GM12875 (cell line): Measurements from ENCODE around the gene RAB22A.

Source experiments
- H3K4me3 ChIP-seq: one replicate; pipeline ENCODE4 v1.5.1; 2011; ENCODE audit warnings: low read depth, low read length, control low read depth
- TF ChIP-seq, protein P1 (sequence below): IDR thresholded peaks from 2 replicates; pipeline ENCODE4 v1.5.1; 2011; ENCODE audit warnings: low read depth, mild to moderate bottlenecking, control low read depth, inconsistent platforms, low read length, moderate library complexity, borderline replicate concordance; ENCODE audit not compliant: insufficient read depth

Gene RAB22A

DNA sequence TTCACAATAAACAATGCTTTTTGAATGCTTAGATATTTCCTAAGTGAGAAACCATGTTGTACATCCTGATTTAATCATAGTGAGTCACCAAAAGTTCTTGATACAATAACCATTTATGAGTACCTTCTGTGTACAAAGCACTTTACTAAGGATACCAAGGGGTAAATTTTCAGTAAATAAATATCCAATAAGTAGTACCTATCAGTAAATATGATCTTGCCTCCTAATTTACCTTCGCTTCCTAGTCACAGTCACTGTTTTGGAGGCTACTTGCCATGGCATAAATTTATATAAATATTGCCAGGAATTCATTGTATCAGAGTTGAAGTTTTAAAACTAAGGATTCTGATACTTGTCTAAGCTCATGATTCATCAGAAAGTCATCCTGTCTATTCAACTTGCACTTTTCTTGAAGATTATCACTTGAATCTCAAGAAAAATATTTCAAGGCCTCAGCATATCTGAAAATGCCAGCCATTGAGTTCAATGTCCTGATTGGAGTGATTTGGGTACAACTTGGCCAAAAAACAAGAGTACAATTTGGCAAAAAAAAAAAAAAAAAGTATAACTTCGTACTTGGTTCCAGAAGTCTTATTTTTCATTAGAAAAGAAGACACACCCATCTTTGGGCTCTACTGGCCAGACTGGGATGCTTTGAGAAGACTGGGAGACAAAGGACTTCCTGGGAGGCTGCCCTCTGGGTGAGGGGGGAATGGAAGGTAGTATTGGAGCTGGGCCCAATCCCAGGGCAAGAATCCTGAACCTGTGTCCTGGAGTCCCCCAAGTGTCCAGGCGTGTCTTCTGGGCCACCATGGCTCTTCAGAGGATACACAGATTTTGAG lies 32.8 kb downstream of the RAB22A start:
- H3K4me3 ChIP-seq: no peak overlapping the region
- TF ChIP-seq, protein P1, sequence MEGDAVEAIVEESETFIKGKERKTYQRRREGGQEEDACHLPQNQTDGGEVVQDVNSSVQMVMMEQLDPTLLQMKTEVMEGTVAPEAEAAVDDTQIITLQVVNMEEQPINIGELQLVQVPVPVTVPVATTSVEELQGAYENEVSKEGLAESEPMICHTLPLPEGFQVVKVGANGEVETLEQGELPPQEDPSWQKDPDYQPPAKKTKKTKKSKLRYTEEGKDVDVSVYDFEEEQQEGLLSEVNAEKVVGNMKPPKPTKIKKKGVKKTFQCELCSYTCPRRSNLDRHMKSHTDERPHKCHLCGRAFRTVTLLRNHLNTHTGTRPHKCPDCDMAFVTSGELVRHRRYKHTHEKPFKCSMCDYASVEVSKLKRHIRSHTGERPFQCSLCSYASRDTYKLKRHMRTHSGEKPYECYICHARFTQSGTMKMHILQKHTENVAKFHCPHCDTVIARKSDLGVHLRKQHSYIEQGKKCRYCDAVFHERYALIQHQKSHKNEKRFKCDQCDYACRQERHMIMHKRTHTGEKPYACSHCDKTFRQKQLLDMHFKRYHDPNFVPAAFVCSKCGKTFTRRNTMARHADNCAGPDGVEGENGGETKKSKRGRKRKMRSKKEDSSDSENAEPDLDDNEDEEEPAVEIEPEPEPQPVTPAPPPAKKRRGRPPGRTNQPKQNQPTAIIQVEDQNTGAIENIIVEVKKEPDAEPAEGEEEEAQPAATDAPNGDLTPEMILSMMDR: no peak

DNA sequence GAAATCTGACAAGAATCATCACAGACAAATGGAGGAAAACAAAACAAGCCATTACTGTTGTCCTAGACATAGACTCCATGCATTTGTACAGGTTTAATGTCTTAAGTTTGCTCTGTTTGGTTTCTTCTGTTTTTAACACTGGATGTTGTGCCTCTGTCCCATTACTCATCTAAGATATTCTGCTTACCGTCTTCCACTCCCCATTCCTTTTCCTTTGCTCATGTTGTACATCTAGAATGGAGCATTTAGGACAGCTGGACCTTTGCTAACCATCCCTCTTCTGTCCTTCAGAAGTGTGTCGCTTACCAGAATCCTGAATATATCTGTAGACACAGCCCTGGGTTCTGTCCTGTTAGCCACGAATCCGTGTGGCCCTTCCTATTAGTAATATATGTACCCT lies 35.2 kb downstream of the RAB22A start:
- H3K4me3 ChIP-seq: no peak overlapping the region
- TF ChIP-seq, protein P1: no peak

DNA sequence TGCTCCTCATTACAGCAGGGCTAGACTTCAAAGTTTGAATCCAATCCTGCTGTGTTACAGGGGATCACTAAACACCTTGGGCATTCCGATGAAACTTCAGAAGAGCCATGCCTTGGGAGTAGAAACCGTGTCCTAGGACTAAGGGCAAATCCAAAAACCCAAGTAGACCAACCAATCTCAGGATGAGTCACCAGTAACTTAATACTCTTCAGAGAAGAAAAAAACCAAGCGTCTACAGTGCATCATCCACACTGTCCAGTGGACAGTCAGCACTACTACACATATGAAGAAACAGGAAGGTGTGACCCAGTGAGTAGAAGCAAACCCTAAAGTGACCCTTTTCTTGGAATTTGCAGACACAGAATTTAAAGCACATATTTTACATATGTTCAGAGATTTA lies 40.1 kb downstream of the RAB22A start:
- TF ChIP-seq, protein P1: no peak
- H3K4me3 ChIP-seq: no peak overlapping the region

DNA sequence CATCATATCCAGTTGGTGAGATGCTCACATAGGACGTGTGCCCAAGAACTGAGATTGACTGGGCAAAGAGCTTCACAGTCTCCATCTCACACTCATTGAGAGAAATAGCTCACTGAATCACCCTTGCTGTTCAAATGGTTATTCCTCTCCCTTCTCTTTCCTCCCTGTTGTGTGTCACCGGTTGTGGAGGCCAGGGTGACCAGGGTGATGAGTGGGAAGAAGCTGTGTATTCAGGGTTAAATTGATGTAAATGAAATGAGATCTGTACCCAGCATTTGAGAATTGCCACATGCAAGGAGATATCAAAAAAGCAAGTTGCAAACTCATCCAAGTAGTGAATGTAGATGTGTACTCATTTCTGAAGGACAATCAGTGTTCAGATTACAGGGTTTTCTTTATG lies 43.0 kb downstream of the RAB22A start:
- TF ChIP-seq, protein P1: no peak
- no peak overlapping the region for H3K4me3 ChIP-seq

DNA sequence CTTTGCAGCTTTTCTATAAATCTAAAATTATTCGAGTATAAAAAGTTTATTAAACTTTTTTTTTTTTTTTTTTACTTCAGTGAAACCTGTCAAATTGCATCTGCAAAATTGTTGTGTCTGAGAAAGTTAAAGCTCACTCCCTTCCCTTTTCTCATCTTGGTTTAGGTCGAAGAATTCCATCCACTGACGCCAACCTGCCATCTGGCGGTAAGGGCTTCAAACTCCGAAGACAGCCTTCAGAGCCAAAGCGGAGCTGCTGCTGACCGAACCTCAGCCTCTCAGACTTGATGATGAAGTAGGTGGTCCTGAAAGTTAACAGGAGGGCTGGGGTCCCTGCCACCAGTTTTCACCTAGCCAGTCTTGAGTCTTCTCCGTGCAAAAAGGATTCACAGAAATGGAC lies 49.9 kb downstream of the RAB22A start:
- TF ChIP-seq, protein P1: no peak

DNA sequence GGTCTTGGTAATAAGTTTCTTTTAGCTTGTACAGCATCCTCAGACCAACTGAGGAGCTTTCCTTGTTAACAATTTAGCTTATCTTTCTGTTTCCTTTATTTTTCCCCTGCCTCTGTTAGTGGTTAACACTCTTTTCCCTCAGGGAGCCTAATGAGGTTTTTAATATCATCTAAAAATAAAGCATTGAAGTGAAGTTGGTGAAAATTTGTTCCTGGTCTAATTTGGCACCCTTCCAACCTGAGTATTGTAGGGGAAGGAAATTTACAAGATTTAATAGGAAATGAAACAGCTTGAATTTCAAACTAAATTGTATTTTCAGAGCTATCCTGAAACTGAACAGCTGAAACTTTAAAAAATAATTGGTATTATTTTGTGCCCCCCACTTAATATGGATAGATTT lies 51.4 kb downstream of the RAB22A start:
- H3K4me3 ChIP-seq: no peak overlapping the region
- TF ChIP-seq, protein P1: no peak

More for the DNA sequence above, 49.9 kb downstream of the RAB22A start:
- H3K4me3 ChIP-seq: no peak overlapping the region
